Measurements from ENCODE around the gene ANKRD35. TPM values are rescaled to one million over a fixed set of nuclear protein-coding genes. Genes with fewer than 3 reads are reported as not detected.

The ANKRD35 gene
- total and polyA plus RNA-seq, 9 of the 15 experiments (the other 6 are each of a cell fraction or from before 2014, with no cell fraction given), result 0.07 to 0.14 (median 0.07) TPM; not detected in 5

GRCh38 chr1:145886390-145886789 is 724 bp upstream of the ANKRD35 start (continued):
- no peak for TF ChIP-seq MGA (IDR thresholded peaks at IDR 0.05)
- no peak for TF ChIP-seq HNRNPLL (IDR thresholded peaks at IDR 0.05; ENCODE audit: low read depth, low read length, poor library complexity, severe bottlenecking)
- TF ChIP-seq UBTF (IDR thresholded peaks at IDR 0.05; ENCODE audit: borderline replicate concordance in 1 of 2, low read depth in 2 of 2, low read length in 2 of 2), result no peak
- peak; percentile 93 for TF ChIP-seq ZBTB33 (CRISPR knock-in tag; IDR thresholded peaks at IDR 0.05)
- peak; percentile 29; the same call in 1 of the 2 replicates for TF ChIP-seq DPF2 (IDR thresholded peaks at IDR 0.05)
